SIG-M5 treated with dmso at 0.1 percent for 504 hours (cell line): ENCODE data around the gene CSNK2A1.
"Not testable (repeated sequence)": the region's sequence is repeated elsewhere in the genome, so short reads cannot be mapped to it uniquely, and the experiment has no call there.

Experiments used
- DNase-seq: peaks from one replicate; lab custom pipeline; 2025; ENCODE audit not compliant: unreplicated experiment; lab: John Stamatoyannopoulos, UW

Gene CSNK2A1

DNA sequence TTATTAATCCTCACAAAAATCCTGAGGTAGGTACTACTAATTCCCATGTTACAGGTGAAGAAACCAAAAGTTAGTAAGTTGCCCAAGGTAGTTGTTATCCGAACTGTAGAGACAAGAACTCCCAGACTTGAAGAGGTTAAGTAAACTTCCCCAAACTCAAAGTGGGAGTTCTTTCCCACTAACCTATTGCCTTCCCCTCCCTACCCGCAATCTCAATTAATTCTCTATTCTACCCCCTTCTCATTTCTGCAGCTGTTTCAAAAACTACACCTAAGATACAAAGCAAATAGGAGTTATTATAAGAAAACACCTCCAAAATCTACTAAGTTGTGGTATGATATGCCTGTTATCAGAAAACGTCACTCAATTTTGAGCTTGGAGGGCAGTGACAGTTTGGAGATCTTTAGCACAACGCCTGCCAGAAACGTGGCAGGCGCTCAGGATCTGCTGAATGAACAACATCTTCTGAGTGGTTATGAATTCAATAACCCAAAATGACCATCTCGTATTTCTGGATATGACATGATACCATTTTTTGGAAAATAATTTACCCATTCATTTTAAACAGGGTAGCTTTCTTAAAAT, 7.1 kb downstream of the CSNK2A1 start:
- DNase-seq, result no peak

DNA sequence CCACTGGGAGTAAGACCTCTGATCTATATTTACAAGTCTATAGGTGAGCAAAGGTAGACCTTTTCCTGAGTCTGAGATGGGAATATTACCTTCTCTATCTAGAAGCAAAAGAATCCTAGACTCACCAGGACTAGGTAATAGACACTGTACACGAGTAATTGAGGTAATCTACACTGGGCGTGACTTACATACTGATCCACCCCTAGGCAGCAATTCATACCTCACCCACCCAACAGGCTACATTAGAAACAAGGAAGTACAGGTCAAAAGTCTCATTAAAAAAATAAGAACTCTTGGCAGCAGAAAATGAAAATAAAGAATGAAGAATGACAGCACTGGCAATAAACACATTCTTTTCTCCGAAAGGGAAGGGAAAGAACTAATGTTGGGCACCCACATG, 7.6 kb downstream of the CSNK2A1 start:
- DNase-seq, result peak; percentile 19

- DNase-seq, result no peak
Measured at GRCh38 chr20:533526-533925, 10.1 kb downstream of the CSNK2A1 start.

GRCh38 chr20:532530-532929, 11.1 kb downstream of the CSNK2A1 start:
- DNase-seq, result peak; percentile 5

GRCh38 chr20:531608-532007, 12.0 kb downstream of the CSNK2A1 start:
- no peak for DNase-seq

GRCh38 chr20:530321-530720, 13.3 kb downstream of the CSNK2A1 start:
- no peak for DNase-seq

DNA sequence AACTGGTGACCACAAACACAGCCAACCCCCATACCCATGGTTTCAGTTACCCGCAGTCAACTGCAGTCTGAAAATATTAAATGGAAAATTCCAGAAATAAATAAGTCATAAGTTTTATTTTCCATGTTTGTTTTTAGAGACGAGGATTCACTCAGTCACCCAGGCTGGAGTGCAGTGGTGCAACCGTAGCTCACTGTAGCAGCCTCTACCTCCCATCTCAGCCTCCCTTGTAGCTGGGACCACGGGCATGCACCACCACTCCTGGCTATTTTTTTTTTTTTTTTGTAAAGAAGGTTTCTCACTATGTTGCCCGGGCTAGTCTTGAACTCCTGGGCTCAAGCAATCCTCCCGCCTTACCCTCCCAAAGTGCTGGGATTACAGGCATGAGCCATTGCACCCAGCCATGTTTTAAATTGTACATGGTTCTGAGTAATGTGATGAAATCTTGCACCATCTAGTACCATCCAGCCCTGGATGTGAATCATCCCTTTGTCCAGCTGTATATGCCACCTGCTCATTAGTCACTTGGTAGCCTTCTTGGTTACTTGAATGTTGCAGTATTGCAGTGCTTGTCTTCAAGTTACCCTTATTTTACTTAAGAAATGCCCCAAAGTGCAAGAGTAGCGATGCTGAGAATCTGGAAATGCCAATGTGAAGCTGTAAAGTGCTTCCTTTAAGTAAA, 14.5 kb downstream of the CSNK2A1 start:
- DNase-seq, result peak; percentile 76

GRCh38 chr20:527571-527886, 16.1 kb downstream of the CSNK2A1 start:
- no peak for DNase-seq

- no peak for DNase-seq
Measured at GRCh38 chr20:521860-522259, 21.7 kb downstream of the CSNK2A1 start.

DNA sequence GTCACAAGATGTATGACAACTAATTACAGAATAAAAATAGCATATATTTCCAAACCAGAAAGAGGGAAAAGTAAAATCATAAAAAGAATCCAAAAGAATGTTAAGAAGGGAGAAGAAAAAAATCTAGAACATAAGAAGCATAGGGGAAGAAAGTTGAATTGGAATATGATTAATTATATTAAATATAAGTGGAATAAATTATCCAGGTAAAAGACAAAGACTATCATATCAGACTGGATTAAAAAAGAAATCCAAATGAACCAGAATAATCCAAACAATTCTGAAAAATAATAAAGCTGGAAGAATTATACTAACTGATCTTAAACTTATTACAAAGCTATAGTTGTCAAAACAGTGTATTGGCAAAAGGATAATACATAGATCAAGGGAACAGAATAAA, 23.6 kb downstream of the CSNK2A1 start:
- no peak for DNase-seq

DNA sequence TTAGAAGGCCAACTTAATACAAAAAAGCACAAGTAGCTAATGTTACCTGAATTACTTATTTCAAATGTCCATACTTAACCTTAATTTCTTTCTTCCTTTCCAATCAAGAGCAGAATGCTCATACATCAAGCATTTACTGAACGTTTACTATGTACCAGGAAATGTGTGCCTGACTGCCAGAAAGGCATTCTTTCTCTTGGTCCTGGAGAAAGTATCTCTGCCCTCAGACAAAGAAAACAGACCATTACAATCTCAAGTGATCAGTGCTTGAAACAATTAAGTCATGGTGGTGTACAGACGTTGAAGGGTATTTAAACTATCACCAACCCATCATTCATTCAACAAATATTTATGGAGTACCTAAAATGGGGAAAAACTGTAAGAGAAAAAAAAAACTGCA, 26.4 kb downstream of the CSNK2A1 start:
- DNase-seq, result no peak

DNA sequence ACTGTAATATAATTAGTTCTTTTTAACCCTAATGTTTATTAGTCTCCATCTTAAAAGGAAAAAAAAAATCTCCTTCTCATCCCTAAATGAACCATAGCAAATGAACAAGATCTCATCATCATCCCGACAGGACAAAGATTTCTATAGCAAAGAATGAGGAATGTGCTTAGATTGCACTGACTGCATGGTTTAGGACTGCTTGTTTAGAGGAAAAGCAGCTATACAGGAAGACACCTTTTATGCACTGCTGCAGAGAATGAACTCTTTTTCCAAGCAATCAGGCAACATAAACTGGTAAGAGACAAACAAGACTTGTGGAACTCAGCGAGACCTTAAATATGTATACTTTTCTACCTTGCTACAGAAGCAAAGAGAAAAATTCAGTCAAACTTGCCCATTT, 26.8 kb downstream of the CSNK2A1 start:
- no peak for DNase-seq

DNA sequence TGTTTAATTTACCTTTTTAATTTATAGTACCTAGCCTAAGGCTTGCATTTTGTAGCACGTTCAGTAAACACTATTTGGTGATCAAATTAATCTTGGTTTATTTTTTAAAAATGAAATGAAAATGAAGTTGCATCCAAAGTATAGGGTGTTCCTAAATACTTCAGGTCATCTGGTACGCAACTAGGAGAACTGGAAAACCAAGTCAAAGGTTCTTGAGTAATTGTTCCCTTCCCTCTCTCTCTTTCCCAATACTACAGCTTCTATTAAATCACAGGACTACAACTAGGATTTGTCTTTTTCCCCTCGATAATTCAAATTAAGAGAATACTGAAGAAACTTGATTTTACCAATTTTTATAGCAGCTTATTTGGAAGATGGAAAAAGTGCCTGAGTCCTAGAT, 27.9 kb downstream of the CSNK2A1 start:
- DNase-seq, result no peak

DNA sequence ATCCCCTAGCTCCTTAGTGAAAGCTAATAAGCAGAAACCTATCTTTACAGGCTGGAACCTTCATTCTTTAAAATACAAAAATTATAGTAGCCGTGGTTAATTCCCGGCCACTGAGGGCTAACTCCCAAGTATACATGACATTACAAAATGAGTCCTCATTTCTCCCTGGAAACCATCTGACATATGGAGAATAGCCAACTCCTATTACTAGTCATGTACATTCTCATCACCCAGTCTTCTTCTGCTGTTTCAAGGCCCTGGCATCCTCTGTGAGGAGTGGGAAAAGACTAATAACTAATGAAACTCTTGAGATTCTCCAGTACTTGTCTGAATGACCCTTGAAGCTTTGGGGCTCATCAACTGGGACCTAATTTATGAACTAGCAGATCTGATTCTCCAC, 30.2 kb downstream of the CSNK2A1 start:
- DNase-seq, result no peak

DNA sequence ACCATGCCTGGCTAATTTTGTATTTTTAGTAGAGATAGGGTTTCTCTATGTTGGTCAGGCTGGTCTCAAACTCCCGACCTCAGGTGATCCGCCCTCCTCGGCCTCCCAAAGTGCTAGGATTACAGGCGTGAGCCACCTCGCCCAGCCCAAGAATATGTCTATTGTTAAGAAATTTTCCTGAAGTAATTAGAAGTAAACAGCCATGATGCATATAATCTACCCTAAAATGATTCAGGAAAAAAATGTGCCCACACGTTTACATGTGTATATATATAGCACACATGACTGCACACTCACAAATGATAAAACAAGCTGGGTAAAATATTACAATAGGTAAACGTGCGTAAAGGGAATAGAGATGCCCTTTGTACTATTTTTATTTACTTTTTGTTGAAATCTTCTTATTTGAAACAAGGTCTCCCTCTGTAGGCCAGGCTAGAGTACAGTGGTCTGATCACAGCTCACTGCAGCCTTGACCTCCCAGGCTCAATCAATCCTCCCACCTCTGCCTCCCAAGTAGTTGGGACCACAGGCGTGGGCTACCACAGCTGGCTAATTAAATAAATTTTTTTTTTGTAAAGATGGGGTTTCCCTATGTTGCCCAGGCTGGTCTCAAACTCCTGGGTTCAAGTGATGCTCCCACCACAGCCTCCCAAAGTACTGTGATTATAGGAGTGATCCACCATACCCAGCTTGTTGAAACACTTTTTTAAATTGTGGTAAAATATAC, 33.1 kb downstream of the CSNK2A1 start:
- not testable (repeated sequence) for DNase-seq

GRCh38 chr20:508364-508787, 35.2 kb downstream of the CSNK2A1 start:
- not testable (repeated sequence) for DNase-seq

DNA sequence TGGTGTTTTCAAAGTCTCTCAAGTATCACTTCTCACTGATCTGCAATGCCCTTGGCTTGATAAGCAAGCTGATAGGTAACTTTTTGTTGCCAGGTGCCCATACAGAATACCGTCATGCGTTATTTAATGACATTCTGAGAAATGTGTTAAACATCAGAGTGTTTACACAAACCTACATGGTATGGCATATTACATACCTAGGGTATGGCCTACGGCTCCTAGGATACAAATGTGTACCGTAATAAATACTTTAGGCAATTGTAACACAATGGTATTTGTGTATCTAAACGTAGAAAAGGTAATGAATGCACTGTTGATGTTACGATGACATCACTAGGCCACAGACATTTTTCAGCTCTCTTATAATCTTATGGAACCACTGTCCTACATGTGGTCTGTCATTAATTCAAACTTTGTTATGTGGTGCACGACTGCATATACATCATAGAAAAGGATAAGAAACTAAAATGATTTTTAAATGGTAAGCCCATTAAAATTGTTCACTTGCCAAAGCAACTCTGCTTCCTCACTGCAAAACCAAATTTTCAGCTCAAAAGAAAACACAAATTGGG, 35.7 kb downstream of the CSNK2A1 start:
- no peak for DNase-seq

GRCh38 chr20:507006-507758, 36.4 kb downstream of the CSNK2A1 start:
- DNase-seq, result no peak

DNA sequence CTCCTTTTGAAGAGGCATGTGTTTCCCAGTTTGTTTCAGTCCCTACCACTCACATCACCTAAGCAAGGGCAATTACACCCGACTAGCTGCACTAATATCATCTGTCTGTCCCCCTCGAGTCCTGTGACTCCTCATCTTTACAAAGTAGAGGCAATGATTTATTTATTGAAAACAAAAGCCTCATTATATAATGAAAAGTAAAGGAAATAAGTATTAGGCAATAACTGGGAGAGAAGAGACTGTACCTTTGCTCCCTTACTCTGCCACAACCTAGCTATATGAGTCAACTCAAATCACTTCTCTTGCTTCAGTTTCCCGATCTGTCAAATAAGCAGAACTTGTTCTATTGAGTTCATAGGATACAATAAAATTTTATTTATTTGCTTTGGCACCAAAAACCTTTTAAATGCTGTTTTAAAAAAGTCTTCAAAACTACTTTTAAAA, 38.9 kb downstream of the CSNK2A1 start:
- no peak for DNase-seq

GRCh38 chr20:503048-503737, 40.4 kb downstream of the CSNK2A1 start:
- no peak for DNase-seq

DNA sequence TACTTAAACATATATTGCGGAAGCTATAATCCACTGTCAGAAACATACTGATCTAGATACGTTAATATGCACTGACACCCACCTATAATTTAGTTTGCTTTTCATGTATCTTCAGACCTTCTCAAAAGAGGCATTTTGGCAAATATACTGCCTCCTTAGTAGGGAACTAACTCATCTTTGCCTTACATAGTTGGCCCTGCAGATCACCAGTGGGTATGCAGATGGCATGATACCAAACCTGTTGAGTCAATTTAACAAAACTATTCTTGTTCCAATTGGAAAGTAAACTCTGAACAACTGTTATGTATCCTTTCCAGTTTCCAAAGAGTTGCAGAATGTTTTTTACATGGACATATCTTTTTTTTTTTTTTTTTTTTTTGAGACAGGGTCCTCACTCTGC, 45.6 kb downstream of the CSNK2A1 start:
- DNase-seq, result no peak
